PFSK-1 (cell line): Measurements from ENCODE around the gene ZDHHC7.

Experiments used
- POLR2AphosphoS5 ChIP-seq: IDR thresholded peaks from 2 replicates; pipeline ENCODE4 v1.6.1; 2012; ENCODE audit warnings: low read depth, mild to moderate bottlenecking, control low read depth, low read length, moderate library complexity
- REST ChIP-seq, 2 experiments: IDR thresholded peaks; 2 replicates each; pipeline versions ENCODE4 v1.6.1 to v1.8.0; 2011 to 2012; ENCODE audit warnings: low read depth in 2 of 2, low read length in 2 of 2, control low read depth in 1 of 2, inconsistent platforms in 1 of 2, mild to moderate bottlenecking in 1 of 2, moderate library complexity in 1 of 2; ENCODE audit not compliant: insufficient read depth in 1 of 2
- SIN3A ChIP-seq: IDR thresholded peaks from 2 replicates; pipeline ENCODE4 v1.6.1; 2012; ENCODE audit warnings: mild to moderate bottlenecking, low read length, moderate library complexity, borderline replicate concordance; ENCODE audit not compliant: insufficient read depth

DNA sequence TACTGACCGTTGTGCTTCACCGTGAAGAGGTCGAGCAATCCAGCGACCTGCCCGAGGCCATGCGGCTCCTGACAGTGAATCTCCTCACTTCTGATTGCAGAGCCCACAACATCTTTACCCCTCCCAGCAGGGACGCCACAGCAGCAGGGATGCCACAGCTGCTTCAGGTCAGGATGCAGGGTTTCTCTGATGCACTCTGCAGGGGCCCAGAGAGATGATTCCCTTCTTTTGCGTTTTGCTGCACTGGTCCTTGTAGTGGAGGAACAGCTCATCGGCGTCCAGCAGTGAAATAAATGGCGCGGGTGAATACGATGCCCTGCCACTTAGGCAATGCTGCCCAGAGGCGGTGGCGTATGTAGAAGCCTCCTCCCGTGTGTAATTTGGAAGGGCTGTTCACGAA is 21.8 kb upstream of the ZDHHC7 start:
- no peak for TF ChIP-seq SIN3A
- TF ChIP-seq REST (IDR thresholded peaks at IDR 0.05; ENCODE audit: insufficient read depth in 1 of 2, low read depth in 2 of 2, low read length in 2 of 2): no peak
- no peak for TF ChIP-seq POLR2AphosphoS5
